Islet precursor cell (in vitro differentiated cells): ENCODE results near the gene AMOTL1.
"Not testable (repeated sequence)": the region's sequence is repeated elsewhere in the genome, so short reads cannot be mapped to it uniquely, and the experiment has no call there.

Experiments used
- DNase-seq: peaks from one replicate; pipeline ENCODE4 v3.0.0-alpha.2; 2018

AMOTL1 gene

DNA sequence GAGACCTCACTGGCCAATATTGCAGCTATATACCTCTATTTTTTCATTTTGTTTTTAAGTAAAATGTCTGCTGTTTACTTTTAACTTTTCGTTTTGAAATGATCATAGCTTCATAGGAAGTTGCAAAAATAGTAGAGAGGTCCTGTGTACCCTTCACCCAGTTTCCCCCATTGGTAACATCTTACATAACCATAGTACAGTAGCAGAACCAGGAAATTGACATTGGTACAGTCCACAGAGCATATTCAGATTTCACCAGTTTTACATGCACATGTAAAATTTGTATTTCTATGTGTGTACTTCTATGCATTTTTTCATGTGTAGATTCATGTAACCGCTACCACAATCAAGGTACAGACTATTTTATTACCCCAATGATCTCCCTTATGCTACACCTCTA, 3.8 kb downstream of the AMOTL1 start:
- DNase-seq: no peak

DNA sequence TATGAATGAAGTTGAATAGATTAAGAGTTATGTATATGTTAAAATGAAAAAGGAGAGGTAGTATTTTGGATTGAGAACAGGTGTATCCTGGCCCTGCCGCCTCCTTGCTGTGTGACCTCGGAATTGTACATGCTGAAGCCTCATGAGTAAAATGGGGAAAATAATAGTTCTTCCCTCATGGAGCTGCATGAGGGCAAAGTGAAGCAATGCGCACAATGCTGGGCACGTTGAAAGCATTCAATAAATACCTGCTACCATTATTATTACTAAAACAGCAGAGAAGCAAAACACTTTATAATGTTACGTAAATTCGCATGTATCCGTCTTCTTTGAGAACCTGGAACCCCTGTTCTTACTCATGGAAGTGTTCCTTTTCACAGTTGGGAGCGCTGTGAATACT, 5.7 kb downstream of the AMOTL1 start:
- no peak for DNase-seq

DNA sequence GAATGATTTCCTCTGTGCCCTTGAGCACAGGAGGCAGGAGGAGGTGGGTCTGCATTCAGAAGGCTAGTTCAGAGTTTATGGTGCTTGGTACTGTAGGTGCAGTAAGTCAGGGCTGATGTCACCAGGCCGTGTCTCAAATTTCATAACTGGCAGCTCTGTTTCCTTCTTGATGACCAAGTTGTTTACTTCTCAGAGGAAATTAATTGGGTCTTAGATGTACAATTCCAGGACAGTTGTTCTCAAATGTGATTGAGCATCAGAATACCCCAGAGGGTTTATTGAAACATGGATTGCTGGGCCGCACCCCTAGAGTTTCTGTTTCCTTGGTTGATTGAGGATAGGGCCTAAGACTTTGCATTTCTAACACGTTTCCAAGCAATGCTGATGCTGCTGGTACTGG, 6.2 kb downstream of the AMOTL1 start:
- no peak for DNase-seq

DNA sequence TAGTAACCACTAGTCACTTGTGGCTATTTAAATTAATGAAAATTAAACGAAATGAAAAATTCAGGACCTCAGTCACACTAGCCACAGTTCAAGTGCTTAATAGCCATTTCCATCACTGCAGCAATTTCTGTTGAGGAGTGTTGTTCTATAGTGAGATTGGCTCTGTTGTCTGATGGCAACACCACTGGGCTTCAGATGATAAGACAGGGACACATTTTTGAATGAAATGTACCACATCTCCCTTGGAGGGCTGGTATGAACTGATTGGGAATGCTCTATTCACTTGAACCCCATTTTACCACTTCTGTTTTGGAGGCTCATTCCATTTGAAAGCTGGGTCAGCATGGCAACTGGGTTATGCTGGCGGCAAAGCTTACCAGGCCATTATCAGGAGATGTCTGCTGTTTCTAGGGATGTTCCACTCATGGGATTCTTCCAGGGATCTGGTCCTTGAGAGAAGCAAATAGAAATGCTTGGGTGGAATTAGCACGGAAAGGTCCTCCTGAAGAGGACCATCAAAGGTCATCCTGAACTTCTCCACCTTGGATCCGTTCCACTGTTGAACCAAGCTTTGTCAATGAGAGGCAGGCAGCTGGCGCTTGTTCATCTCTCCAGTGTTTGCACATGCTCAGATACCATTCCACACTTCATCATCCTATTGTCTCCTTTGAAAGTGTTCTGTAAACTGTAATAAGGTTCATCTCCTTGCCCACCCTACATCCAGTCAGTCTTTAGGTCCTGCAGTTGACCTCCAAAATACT, 7.6 kb downstream of the AMOTL1 start:
- DNase-seq: no peak

DNA sequence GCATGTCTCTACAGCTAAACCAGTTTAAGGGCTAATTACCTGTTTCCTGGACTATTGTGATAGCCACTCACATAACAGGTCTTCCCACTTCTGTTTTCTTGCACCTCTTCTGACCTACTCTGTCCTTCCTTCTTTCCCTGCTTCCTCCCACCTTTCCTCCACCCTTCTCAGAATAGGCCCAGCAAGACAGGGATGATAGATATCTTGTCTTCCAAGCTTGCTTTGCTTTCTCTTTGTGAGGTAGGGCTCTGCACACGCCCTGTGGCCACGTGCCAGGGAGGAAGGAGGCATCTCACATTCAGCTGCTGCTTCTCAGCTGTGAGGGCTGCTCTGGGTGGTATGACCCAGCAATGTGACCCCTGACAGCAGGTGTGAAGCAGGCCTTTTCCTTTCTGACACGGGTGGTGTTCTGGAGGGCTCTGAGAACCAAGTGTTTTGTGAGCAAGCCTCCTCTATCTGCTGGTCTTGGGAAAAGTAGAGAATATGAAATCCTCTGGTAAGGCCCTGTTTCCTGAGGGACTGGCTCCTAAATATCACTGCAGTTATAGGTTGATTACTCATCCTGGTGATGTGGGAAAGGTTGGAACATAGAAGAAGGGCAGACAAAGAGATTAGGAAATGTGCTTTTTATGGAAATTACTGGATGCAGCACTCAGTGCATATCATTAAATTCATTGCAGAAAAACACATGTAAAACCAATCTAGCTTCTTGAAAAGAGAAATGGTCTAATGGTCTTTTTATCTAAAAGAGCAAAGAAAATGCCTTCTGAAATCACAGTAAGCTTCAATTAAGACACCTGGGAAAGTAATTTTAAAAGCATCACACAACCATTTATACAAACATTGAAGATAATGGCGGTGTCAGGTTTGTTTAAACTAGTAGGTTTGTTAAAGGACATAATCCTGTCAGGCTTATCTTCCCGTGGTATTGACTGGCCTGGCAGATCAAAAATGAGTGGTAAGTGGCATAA, 8.5 kb downstream of the AMOTL1 start:
- DNase-seq: peak; percentile 77

DNA sequence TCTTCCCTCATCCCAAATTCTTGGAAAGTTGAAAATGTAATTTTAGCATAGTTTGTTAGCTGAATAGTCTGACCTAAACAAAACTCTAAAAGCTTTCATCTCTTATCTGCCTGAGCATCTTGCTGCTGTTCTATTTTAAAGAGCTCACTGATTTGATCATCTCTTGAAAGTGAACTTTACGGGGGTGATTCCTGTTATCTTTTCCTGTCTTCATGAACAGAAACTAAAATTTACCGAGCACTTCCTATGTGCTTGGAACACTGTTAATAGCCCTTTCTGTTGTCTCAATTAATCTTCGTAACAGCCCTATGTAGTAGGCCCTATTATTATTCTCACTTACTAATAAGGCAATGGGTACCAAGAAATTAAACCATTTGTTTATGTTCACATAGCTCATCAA, 12.3 kb downstream of the AMOTL1 start:
- no peak for DNase-seq

DNA sequence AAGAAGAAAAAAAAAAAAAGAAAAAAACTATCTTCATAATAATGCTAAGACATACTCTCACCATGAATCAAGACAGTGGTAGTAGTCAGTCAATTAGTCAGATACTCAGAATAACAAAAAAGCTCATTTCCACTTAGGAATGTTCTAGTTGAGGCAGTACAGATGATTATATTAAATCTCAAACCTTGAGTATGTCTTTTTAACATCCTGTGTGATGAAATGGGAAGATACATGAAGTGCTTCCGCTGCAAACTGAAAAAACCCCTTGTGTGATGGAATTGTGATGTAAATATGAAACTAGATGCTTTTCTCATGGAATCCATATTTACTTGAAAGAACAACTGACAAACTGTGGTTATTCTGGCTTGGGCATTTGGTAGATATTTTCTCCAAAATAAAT, 13.7 kb downstream of the AMOTL1 start:
- DNase-seq: no peak

DNA sequence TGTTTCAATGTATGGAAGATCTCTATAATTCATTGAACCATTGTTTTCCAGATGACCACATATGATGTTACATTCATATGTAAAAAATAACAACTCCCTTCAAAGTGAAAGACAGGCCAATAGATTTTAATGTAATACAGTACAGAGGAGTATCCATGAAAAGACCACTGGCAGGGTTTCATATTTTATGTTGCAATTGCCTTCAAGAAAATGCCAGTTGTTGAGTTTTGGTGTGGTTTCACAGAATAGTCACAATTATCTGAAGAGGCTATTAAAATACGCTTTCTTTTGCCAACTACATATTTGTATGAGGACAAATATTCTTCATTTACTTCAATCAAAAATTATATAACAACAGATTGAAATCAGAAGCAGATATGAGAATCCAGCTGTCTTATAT, 14.3 kb downstream of the AMOTL1 start:
- no peak for DNase-seq

DNA sequence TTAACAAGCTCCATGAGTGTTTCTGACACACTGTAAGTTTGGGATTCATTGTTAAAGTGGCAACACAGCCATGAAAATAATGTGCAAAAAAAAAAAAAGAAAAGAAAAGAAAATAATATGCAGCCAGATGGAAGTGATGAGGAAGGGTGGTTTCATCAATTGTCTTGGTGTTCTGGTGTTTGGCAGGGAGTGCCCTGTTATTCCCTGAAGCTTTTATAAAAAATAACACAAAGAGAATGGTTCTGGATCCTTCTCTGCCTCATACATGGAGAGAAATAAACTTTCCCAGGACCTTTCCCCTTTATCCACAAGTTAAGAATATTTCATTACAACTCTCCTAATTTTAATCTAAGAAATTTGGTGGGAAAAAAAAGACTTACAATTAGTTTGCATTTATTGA, 16.7 kb downstream of the AMOTL1 start:
- no peak for DNase-seq

DNA sequence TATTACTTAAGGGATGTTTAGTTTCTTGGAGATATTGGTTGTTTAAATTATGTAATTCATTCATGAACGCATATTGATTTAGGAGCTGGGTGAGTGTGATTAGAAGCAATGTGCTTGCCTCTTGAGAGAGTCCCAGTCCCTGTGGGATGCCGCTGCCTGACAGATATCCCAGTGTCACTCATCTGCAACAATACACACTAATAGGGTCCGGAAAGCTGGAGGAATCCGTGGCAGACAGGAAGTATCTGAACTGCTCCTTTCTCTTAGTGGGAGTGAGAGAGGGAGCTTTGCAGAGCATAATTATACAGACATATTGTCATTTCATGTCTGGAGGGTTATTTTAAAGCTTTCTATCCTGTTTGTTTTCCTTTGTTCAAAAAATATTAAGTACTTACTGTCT, 17.4 kb downstream of the AMOTL1 start:
- DNase-seq: no peak

DNA sequence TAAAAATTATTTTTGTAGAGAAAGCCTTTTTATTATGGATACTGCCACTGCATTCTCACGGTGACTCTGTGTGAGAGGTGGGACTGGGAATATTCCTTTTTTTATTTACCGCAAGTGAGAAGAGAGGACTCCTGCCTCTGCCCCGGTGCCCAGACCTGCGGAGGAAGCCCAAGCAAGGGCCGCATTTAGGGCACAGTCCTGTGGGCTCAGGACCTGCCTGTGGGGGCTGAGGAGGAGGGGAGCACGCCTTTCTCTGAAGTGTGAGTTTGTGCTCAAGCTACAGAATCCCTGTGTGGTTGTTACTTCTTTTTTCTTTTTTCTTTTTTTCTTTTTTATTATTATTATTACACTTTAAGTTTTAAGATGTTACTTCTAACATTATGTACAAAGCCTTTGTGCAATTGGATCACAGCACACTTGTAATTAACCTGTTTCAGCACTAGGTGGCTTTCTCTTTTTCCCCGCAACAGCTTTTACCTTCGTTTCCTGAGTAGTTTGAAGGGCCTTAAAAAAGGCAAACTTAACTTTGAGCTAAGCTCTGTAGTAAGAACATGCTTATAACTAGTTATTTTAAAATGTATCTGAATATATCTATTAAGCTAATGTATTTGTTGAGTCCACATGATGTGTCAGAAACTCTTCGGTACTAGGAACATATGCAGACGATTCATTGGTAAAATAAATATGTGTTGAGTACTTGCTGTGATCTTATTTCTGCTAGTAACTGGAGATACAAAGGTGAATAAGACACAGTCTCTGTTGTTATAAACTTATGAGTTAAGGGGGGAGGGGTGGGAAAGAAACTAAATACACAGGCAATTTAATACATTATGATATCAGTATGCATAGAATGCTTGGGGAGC, 18.3 kb downstream of the AMOTL1 start:
- no peak for DNase-seq

DNA sequence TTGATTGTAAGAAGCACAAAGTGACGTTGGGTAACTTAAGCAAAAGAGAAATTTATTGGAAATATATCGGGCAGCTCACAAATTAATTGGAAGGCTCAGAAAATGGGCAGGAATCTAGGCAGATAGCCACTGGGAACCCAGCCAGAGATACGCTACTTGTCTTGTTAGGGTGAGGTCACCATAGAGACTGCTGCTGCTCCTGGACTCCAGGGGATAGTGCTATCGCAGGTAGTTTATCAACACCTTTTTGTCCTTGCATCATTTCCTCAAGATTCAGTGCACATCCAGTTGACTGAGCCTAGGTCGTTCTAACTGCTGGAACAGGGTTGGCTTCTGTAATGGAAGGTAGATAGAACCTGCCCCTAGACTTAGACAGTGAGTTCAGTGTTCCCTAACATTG, 19.6 kb downstream of the AMOTL1 start:
- DNase-seq: no peak

DNA sequence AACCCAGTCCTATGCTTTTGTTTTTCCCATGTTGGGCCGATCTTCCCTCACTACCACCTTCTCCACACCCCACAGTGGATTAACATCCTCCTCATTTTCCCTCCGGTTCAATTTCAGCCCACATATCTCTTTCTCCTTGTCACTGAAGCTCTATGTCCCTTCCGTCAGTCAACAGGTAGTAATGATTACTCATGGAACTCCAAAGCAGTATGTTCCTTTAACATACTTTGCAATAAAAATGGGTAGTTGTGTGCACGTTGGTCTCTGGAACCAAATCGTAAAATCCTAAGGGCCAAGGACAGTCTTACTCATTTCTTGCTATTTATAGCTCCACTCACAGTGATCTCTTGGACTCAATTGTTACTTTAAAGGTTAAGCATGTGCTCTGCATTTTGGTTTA, 20.2 kb downstream of the AMOTL1 start:
- DNase-seq: no peak

DNA sequence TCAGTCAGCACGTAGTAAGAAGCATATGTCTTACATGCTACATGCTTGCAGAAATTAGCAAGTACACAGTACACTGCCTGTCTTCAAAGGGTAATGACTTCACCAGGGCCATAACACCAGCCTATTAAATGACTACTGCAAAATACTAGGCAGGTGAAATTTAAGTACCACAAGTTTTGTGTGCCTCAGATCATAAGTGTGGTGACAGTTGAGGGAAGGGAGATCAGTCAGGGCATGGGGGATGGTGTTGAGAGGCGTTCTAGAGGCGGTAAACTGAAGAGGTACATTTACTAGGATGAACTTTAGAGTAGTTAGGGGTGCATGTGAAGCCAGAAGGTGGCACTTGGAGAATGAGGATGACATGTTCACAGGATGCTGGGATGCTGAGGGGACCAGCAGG, 22.0 kb downstream of the AMOTL1 start:
- DNase-seq: no peak

DNA sequence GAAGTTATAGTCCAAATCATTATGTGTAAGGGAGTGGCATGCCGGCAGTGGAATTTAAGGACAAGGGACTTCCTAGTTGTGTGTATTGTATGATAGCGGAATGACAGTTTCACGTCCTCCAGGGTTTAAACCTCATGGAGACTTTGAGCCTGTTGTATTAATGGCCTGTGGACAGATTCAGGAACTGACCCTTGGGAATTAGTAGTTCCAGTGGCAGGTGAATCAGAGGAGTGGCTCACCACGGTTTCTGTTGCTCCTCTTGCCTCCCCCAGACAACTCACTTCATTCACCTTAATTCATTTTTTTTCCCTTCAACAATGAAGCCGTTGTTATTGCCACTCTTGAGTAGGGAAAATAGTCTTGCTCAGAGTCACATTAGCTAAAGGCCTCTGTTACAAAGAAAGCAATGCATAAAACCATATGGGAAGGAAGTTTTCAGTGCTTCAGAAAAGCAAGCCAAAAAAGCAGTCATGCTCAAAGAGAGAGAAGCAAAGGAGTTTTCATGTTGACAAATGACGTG, 22.6 kb downstream of the AMOTL1 start:
- DNase-seq: no peak

DNA sequence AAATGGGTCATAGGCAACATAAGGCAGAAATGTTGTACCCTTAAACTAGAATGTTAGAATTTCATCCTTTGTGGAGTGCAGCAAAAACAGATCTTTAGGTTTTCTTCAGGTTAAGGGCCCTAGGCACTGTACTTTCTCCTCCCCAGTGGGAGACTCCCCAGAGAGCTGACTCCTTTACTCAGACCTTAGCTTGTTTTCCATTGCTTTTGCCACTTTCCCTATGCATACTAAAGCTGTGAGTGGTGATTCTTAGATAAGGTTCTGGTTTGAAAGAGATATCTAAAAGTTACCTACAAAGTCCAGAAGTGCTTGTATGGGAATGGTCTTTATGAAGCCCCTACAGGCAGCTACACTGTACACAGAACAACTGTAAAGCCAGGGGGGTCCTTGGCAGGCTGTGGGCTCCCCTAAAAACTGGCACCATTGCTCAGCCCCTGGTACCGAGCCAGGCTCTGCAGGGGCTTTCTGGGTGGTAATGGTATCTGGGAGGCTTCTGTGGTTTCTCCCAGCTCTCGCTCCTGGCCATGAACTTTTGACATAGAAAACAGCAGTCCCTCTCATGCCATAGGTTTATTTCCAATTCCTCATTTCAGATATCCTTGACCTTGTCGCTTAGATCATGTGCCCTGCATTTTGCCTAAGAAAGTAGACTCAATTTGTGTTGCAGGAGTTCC, 23.2 kb downstream of the AMOTL1 start:
- DNase-seq: no peak

DNA sequence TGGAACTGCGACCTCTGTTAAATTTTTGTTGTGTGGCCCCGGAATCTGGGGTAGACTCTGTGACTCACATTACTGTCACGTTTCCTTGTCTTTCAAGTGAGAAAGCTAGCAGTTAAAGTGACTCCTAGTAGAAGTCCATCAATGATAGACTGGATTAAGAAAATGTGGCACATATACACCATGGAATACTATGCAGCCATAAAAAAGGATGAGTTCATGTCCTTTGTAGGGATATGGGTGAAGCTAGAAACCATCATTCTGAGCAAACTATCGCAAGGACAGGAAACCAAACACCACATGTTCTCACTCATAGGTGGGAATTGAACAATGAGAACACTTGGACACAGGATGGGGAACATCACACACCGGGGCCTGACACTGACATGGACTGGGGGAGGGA, 23.8 kb downstream of the AMOTL1 start:
- DNase-seq: not testable (repeated sequence)

DNA sequence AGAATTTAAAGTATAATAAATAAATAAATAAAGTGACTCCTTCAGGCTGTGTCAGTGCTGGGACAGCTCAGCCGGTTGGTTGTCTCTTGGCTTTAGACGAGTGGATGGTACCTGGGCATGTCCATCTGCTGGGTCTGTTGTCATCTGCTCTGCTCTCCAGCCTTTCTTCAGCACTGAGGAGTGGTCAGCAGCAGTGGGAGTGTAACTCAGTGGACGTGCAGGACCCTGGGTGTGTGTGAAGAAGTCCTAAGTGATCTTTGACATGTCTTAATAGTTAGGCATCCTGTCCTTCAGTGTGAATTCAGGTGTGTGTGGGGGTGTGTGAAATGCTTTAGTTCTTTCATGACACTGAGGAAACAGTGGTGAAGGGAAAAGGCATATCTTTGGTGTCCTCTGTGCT, 24.3 kb downstream of the AMOTL1 start:
- no peak for DNase-seq

DNA sequence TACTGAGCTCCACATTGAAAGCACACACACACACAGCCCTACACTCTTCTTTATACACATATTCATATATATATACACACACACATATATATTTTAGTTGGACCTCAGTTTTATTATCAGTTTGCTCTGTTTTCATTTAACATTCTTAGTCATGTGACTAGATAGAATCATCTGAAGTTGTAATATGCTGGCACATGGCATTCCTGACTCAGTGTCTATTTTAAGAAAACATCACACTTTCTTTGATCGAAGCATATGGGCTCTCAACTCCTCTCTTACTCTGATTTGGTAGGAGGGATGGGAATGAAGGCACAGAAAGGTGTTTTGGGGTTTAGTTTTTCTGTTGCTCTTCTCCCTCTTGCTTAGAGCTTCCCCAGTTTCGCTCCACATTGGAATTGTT, 24.8 kb downstream of the AMOTL1 start:
- no peak for DNase-seq

DNA sequence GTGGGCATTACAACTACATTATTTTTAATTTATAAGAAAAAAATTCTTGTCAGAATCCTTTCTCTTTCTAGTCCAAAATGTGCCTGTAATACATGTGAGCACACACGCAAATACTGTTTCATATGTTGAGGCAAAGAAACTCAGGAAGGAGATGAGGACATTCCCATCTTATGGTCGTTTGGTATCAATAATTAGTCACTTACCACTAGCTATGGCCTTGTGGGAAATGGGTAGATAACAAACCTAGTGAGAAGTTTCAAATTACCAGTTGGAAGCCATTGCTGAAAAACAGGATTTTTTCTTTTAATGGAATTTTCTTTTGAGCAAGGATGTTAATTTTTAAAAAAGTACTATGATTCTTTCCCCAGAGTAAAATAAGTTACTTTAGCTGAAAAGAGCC, 25.7 kb downstream of the AMOTL1 start:
- no peak for DNase-seq

DNA sequence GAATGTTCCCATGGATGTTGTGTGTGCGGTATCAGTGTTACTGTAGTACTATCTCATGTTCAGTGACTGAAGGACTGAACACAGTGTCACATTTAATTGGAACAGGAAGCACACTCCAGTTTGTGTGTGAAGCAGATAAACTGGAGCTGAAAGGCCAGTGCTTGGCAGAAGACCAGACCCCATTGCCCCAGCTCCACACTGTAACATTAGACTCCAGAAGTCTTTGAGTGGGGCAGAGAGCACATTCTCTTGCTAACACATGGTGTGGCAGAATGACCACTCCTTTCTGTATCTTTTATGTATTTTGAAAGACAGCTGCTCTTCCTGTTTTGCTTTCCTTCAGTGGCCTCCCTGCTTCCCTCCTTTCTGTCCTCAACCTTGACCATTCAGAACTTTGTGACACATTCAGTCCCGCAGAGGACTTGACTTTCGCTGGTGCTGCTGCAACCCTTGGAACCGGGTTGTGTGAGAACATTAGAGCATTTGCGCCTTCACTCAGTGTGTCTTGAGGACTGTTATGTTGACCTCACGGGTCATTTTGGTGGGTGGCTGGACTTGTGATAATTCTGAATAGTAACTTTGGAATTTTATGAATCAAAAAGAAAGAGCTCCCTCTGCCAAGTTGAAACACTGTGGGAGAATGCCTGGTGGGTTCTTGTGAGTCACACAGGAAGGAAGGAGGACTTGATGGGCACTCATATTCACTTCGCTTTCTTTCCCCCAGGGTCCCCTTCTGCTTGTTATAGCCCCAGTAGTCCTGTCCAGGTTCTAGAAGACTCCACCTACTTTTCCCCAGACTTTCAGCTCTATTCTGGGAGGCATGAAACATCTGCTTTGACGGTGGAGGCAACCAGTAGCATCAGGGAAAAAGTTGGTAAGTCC, 26.4 kb downstream of the AMOTL1 start:
- no peak for DNase-seq
